Activated naive CD4-positive, alpha-beta T cell treated with anti-CD3 and anti-CD28 coated beads, Interleukin-2, amount 50 U/mL, for 24 hours (primary cell): ENCODE data around the gene TECPR1.

ENCODE experiments used
- H3K27ac Mint-ChIP-seq: one replicate; pipeline ENCODE4 v1.8.0; 2021; ENCODE audit warnings: mild to moderate bottlenecking, mixed read lengths
- H3K27me3 Mint-ChIP-seq: one replicate; pipeline ENCODE4 v1.8.0; 2021; ENCODE audit warnings: mixed read lengths
- H3K36me3 Mint-ChIP-seq: one replicate; pipeline ENCODE4 v1.8.0; 2021; ENCODE audit warnings: mixed read lengths
- H3K4me1 Mint-ChIP-seq: one replicate; pipeline ENCODE4 v1.8.0; 2021; ENCODE audit warnings: mixed read lengths
- H3K4me3 Mint-ChIP-seq: one replicate; pipeline ENCODE4 v1.8.0; 2021; ENCODE audit warnings: mild to moderate bottlenecking, mixed read lengths
- H3K9me3 Mint-ChIP-seq: one replicate; pipeline ENCODE4 v1.8.0; 2021; ENCODE audit warnings: mixed read lengths

The TECPR1 gene

DNA sequence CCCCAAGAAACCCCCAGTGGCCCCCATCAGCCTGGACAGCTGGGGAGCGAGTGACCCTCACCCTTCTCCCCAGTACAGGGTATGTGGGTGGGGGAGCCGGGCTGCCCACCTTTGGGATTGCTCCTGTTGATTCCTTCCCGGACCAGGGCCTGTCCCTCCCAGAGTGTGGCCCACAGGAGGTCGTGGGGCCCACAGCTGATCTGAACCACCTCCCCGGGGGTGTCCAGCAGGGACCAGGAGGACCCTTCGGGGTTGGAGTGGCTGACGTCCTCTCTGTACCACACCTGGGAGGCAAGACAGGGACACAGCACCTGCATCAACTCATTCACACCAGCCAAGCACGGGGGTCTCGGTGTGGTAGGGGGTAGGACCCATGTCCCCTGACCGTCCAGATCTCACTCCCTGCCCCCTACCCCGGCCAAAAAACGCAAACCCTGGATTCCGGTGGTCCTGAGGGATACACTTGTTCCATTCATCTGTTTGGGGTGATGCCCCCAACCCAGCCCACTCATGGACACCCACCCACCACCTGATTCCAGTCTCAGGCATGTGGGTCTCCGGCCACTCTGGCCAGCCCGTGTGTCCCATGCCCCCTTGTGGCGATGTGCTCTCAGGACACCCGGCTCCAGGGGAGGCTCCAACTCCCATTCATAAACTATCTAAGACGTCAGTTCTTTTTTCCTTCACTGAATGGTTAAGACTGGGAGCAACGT, 10.9 kb downstream of the TECPR1 start:
- no peaks in the 10 kb centered on the region for H3K27me3 Mint-ChIP-seq
- no peak overlapping the region for H3K4me3 Mint-ChIP-seq
- H3K36me3 Mint-ChIP-seq: peaks cover 2% of the 10 kb centered on the region
- peaks cover 13% of the 10 kb centered on the region for H3K4me1 Mint-ChIP-seq
- no peaks in the 10 kb centered on the region for H3K9me3 Mint-ChIP-seq
- H3K27ac Mint-ChIP-seq: no peak overlapping the region

DNA sequence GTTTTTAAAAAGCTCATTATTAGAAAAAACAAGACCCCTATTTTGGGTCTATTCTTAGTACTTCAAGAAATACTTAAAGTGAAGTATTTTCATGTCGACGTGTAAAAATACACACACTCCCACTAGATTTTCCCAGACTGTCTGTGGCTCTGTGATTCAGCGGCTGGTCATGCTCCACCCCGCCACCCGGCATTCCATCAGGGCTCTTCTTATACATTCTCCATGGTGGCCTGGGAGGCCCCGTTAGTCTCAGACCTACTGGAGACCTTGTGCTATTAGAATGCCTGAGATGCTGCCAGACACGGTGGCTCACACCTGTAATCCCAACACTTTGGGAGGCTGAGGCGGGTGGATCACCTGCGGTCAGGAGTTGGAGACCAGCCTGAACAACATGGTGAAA, 13.1 kb downstream of the TECPR1 start:
- H3K36me3 Mint-ChIP-seq: peaks cover 4% of the 10 kb centered on the region

DNA sequence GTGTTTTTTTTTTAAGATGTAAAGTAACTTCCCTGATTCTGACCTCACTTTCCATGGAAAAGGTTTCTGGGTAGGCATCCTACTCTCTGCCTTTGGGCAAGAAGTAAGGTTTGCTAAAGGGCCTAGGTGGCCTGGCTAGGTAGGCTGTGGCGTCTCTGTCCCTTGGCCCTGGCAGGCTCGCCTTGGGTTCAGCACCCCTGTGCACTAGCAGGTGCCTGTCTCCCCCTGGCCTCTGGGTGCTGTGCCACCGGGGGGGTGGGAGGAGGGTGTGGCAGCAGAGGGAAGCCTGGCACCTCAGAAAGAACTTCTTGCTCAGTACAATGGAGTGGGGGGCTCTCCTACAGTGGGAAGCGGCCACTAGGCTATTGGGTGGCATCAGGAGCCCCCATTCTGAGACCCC, 14.0 kb downstream of the TECPR1 start:
- H3K36me3 Mint-ChIP-seq: peaks cover 4% of the 10 kb centered on the region
- no peaks in the 10 kb centered on the region for H3K9me3 Mint-ChIP-seq
- peaks cover 4% of the 10 kb centered on the region for H3K4me1 Mint-ChIP-seq
- H3K4me3 Mint-ChIP-seq: no peak overlapping the region
- no peak overlapping the region for H3K27ac Mint-ChIP-seq
- no peaks in the 10 kb centered on the region for H3K27me3 Mint-ChIP-seq

More for the DNA sequence above, 13.1 kb downstream of the TECPR1 start:
- H3K9me3 Mint-ChIP-seq: no peaks in the 10 kb centered on the region
- H3K27ac Mint-ChIP-seq: no peak overlapping the region
- H3K27me3 Mint-ChIP-seq: no peaks in the 10 kb centered on the region
- no peak overlapping the region for H3K4me3 Mint-ChIP-seq
- H3K4me1 Mint-ChIP-seq: peaks cover 4% of the 10 kb centered on the region

DNA sequence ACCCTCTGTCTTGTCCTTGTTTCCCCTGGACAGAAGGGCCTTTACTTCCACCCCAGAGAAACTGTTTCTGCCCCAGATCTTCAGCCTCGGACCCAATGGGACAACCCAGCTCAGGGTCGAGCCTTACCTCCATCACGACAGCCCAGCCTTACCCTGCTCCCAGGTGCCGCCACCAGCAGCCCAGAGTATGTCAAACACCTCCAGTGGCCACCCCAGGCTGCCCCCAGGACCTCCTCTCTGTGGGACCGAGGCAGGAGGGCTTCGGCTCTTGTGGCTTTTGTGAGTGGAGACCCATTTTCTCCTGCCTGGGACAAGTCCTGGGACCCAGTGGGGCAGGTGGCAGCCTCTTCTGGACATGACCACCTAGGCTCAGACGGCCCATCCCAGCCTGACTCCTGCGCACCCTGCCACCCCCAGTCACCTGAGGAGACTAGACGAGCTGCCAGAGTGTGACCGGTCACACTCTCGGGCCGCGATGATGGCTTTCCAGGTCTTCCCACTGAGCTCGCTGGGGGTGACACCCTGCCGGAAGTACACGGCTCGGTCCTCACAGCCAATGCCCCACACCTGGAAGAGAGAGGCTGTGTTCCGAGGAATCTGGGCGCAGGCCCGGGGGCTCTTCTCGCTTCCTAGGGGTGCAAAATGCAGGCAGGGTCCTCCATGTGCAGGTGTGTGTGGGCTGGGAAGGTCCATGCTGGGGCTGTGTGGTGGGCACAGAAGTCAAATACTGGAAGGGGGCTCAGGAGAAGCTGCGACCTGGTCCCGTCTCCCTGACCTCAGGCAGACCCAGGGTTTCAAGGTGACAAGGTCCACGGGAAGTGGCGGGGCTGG, 15.5 kb downstream of the TECPR1 start:
- Mint-ChIP-seq H3K9me3 (no peaks in the 10 kb centered on the region), H3K4me1 (peaks cover 4% of the 10 kb centered on the region), H3K27ac (no peak overlapping the region), H3K27me3 (no peaks in the 10 kb centered on the region), H3K4me3 (no peak overlapping the region), H3K36me3 (peaks cover 4% of the 10 kb centered on the region)

DNA sequence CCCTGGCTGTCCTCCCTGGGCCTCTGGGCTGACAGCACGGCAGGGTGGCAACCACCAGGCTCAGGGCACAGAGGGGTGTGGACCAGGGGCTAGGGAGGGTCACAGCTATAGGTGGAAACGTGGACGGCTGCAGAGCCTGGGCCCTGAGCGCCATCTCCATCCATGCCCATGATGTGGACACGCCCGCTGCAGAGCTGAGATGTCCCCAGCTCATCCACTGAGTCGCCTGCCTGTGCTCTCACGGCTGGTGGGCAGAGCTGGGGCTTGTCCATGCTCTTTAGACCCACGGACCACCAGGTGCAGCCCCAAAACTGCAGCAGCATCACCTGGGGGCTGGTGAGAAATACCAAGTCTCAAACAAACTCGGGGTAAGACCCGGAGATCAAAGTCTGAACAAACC, 16.1 kb downstream of the TECPR1 start:
- Mint-ChIP-seq H3K4me3 (no peak overlapping the region), H3K9me3 (no peaks in the 10 kb centered on the region), H3K36me3 (peaks cover 4% of the 10 kb centered on the region)

DNA sequence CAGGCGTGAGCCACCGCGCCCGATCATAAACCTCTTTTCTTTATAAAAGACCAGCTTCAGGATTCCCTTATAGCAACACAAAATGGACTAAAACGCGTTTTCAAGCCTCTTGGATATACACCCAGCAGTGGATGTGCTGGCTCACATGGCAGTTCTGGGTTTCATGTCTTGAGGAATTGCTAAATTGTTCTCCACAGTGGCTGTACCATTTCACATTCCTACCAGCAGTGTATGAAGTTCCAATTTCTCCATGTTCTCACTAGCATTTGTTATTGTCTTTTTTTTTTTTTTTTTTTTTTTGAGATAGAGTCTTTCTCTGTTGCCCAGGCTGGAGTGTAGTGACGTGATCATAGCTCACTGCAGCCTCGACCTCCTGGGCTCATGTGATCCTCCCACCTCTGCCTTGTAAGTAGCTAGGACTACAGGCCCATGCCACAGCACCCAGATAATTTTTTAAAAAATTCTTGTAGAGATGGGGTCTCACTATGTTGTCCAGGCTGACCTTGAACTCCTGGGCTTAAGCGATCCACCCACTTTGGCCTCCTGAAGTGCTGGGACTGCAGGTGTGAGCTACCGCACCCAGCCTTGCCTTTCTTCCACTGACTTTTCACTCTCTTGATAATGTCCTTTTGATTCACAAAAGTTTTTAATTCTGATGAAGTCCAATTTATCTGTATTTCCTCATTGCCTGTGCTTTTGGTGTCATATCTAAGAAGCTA, 17.4 kb downstream of the TECPR1 start:
- H3K27ac Mint-ChIP-seq: no peak overlapping the region

More for the DNA sequence above, 16.1 kb downstream of the TECPR1 start:
- Mint-ChIP-seq H3K27me3 (no peaks in the 10 kb centered on the region), H3K27ac (no peak overlapping the region), H3K4me1 (no peaks in the 10 kb centered on the region)

DNA sequence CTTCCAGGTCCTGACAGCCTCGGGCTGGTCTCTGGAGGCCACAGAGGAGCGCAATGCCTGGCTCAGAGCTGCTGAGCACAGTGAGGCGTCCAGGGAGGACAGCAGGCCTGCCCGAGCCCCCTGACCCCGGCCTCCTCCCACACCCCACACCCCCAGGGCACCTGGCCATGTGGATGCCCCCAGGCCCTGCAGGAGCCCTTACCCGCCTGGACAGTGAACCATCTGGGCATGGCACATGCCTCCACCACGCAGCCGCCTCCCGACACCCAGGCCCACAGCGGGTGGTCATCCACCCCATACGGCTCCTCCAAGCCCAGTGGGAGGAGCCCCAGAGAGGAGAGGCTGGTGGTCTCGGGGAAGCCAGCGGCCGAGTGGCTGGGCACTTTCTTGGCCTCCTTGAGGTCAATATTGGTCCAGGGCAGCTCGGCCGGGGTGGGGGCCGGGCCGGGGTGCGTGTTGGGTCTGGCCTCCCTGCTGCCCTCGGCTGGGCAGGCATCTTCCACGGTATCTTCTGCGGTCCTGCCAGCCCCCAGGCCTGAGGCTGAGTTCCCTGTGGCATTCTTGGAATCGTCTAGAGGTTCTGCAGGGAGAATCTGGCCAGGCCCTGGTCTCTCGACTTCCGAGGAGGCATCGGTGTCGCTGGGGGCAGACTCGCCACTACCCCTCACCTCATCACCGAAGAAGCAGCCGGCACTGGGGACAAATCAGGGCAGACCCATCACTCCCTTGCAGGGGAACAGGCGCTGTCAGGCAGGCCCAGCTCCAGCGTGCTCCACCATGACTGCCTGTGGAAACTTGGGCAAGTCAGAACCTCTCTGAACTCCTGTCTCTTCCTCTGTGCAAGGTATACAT, 18.6 kb downstream of the TECPR1 start:
- H3K36me3 Mint-ChIP-seq: peaks cover 2% of the 10 kb centered on the region
- no peaks in the 10 kb centered on the region for H3K27me3 Mint-ChIP-seq
- no peak overlapping the region for H3K27ac Mint-ChIP-seq
- no peaks in the 10 kb centered on the region for H3K4me1 Mint-ChIP-seq
- H3K9me3 Mint-ChIP-seq: no peaks in the 10 kb centered on the region
- no peak overlapping the region for H3K4me3 Mint-ChIP-seq

More for the DNA sequence above, 17.4 kb downstream of the TECPR1 start:
- no peak overlapping the region for H3K4me3 Mint-ChIP-seq
- peaks cover 4% of the 10 kb centered on the region for H3K36me3 Mint-ChIP-seq
- no peaks in the 10 kb centered on the region for H3K4me1 Mint-ChIP-seq
- no peaks in the 10 kb centered on the region for H3K27me3 Mint-ChIP-seq
- H3K9me3 Mint-ChIP-seq: no peaks in the 10 kb centered on the region

DNA sequence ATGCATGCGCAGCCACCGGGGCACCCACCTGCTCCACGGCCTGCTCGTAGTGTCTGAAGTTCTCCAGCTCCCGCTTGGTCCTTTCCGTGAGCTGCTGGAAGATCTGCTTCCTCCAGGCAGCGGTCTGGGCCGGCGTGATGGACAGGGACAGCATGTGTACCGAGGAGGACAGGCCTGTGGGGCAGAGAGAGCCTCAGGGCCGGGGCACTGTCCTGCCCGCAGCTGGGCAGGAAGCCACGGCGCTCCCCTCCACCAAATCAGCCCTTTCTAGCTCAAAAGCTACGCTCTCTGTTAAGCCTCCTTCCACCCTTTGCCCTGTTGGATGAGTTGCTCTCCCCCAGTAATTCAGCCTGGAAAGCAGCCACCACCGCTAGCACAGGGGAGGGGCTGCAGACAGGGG, 19.2 kb downstream of the TECPR1 start:
- no peaks in the 10 kb centered on the region for H3K9me3 Mint-ChIP-seq
- H3K36me3 Mint-ChIP-seq: peaks cover 2% of the 10 kb centered on the region
- H3K27me3 Mint-ChIP-seq: no peaks in the 10 kb centered on the region
- no peak overlapping the region for H3K4me3 Mint-ChIP-seq
- H3K4me1 Mint-ChIP-seq: no peaks in the 10 kb centered on the region
- H3K27ac Mint-ChIP-seq: no peak overlapping the region

DNA sequence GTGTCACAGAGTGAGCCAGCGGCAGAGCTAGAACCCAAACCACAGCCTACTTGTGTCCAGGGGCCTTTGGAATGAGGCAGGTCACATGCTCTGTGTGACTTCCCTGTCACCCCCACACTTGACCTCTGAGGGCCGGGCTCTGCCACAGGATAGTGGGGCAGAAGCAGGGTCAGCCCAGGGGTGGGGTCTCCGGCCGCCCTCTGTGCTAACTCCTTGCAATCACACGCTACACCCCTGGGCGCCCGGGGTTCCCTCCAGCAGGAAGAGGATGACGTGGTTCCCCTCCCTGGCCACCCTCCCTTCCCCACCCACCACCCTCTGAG, 19.8 kb downstream of the TECPR1 start:
- no peaks in the 10 kb centered on the region for H3K4me1 Mint-ChIP-seq
- no peak overlapping the region for H3K27ac Mint-ChIP-seq
- H3K36me3 Mint-ChIP-seq: peaks cover 2% of the 10 kb centered on the region
- H3K4me3 Mint-ChIP-seq: no peak overlapping the region
- no peaks in the 10 kb centered on the region for H3K9me3 Mint-ChIP-seq
- no peaks in the 10 kb centered on the region for H3K27me3 Mint-ChIP-seq

DNA sequence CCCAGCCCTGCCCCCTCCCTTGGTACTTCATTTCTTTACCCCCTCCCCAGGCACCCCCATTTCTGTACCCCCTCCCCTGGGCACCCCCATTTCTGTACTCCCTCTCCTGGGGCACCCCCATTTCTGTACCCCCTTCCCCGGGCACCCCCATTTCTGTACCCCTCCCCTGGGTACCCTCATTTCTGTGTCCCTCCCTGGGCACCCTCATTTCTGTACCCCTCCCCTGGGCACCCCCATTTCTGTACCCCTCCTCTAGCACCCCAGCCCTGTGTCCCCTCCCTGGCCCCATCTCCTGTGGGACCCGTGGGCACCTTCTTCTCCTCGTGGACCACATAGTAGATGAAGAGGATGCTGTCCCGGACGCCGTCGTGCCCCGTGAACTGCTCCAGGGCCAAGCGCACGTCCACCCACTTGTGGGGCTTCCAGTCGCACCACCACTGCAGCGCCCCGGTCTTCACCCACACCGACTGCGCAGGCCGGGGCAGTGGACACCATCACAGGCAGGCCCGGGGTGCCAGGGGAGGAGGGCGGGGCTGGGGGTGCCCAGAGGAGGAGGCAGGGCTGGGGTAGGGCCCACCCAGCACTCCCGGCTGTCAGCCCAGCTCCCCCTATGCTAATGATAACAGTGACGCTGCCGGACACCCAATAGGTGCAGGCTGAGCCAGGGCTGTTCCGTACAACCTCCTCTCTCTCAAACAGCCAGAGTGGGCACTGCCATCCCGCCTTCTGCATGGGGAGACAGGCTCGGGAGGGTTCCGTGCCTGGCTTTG, 20.4 kb downstream of the TECPR1 start:
- peaks cover 2% of the 10 kb centered on the region for H3K36me3 Mint-ChIP-seq
- H3K4me3 Mint-ChIP-seq: no peak overlapping the region
- no peaks in the 10 kb centered on the region for H3K9me3 Mint-ChIP-seq
- H3K27ac Mint-ChIP-seq: no peak overlapping the region
- H3K4me1 Mint-ChIP-seq: no peaks in the 10 kb centered on the region
- H3K27me3 Mint-ChIP-seq: no peaks in the 10 kb centered on the region

DNA sequence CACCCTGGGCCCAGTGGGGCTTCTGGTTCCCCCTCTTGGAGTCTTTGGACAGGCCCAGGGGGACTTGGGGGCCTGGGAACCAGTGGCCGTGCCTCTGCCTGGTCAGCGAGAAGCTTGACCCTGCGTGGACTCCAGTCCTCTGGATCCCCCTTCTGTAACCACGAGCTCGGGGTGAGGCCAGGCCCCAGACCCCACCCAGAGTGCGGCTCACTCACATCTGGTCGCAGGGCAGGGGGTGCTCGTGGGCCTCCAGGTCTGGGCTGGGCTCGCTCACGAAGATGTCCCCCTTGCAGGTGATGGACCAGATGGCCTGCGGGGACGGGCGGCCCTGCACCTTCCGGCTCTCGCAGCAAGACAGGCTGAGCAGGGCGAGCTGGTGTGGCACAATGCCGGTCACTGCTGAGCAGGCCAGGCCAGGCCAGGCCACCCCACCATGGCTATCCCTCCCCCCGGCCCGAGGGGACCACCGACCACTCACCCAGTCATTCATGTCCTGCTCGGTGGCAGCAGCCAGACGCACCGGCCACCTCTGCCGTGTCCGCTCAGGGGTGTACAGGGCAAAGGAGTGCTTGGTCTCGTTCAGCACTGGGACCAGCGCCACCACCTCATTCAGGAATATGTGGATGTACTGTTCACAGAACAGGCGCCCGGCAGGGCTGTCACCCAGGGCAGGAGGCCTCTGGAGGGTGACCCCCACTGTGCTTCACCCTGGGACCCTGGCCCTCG, 21.1 kb downstream of the TECPR1 start:
- no peak overlapping the region for H3K27ac Mint-ChIP-seq
- H3K9me3 Mint-ChIP-seq: no peaks in the 10 kb centered on the region
- H3K4me3 Mint-ChIP-seq: no peak overlapping the region
- H3K27me3 Mint-ChIP-seq: no peaks in the 10 kb centered on the region
- H3K36me3 Mint-ChIP-seq: peaks cover 2% of the 10 kb centered on the region
- H3K4me1 Mint-ChIP-seq: no peaks in the 10 kb centered on the region

DNA sequence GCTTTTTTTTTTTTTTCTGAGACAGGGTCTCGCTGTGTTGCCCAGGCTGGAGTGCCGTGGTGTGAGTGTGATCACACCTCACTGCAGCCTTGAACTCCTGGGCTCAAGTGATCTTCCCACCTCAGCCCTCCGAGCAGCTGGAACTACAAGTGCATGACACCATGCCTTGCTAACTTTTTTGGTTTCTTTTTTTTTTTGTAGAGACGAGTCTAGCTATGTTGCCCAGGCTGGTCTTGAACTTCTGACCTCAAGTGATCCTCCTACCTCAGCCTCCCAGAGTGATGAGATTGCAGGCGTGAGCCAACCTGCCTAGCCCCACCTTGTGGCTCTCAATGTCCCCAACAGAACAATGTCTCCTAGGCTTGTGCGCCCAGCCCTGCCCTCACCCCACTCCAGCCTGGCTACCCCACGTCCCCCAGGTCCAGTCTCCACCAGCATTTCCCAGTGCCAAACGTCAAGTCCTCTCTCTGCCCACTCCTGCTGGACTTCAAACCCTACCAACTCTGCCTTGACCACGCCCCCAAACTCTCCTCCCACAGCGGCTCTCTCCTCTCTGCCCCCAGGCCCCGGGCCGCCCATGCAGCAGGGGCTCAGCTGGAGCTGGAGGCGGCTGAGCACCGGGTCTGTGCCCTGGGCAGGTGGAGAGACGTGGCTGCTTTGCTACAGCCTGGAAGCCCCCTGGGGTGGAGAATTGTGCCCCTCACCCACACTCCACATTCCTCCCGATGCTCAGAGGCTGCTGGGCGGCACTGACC, 21.9 kb downstream of the TECPR1 start:
- Mint-ChIP-seq H3K4me3 (no peak overlapping the region), H3K27me3 (no peaks in the 10 kb centered on the region), H3K4me1 (no peaks in the 10 kb centered on the region), H3K9me3 (no peaks in the 10 kb centered on the region), H3K36me3 (peaks cover 2% of the 10 kb centered on the region), H3K27ac (peak overlapping the region; percentile 8)

DNA sequence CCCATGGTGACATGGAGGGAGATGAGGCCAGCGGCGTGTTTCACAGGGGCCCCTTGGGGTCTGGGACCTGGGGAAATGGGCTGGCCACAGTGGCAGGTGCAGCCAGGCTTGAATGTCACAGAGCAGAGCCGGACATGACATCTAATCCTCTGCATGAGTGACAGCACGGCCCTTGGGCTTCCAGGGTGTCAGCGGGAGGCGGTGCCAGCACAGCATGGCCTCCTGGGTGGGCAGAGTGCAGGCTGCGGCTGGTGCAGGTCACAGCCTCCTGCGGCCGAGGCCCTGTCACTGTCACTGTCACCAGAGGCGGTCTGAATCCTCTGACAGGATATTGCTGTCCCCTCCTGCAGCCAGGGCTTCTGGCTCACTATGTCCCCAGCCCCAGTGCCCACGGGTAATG, 22.6 kb downstream of the TECPR1 start:
- no peaks in the 10 kb centered on the region for H3K4me1 Mint-ChIP-seq
- no peak overlapping the region for H3K27ac Mint-ChIP-seq
- no peaks in the 10 kb centered on the region for H3K9me3 Mint-ChIP-seq
- H3K27me3 Mint-ChIP-seq: no peaks in the 10 kb centered on the region
- no peak overlapping the region for H3K4me3 Mint-ChIP-seq
- no peaks in the 10 kb centered on the region for H3K36me3 Mint-ChIP-seq

DNA sequence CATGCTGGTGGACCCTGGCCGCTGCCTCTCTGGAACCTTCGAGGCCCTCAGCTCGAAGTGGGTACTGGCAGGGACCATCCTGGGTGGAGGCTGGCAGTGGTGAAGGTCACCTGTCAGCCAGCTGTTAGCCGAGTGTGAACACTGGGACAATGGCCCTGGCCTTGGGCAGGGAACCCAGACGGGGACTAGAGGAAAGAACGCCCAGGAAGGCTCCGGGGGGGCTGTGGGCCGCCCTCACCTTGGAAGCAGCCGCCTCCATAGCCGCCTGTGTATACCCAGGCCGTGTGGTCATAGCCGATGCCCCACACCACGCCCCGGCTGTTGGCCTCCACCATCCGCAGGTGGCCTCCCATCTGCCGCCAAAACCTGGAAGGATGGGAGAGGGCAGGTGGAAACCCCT, 23.2 kb downstream of the TECPR1 start:
- Mint-ChIP-seq H3K27ac (no peak overlapping the region), H3K9me3 (no peaks in the 10 kb centered on the region), H3K4me1 (no peaks in the 10 kb centered on the region), H3K36me3 (no peaks in the 10 kb centered on the region), H3K27me3 (no peaks in the 10 kb centered on the region), H3K4me3 (no peak overlapping the region)
